Measurements from ENCODE around the gene KDM4C. TPM values are rescaled to one million over a fixed set of nuclear protein-coding genes. Genes with fewer than 3 reads are reported as not detected.

Gene KDM4C
- total RNA-seq, 2 experiments from 2014 or later = 51.5 to 60.3 TPM

- BruUV-seq (replicated peaks) = no TSS peak
- ChIA-PET CTCF (ENCODE audit: unreplicated experiment) (no interaction called here), POLR2A (interaction anchor here (0.6 to 0.9 kb wide), 2 partner anchors 336 to 1948 kb away, joined by 3 read pairs; no protein-coding TSS in a partner anchor)
- Histone ChIP-seq H3K9me2 (ENCODE audit: insufficient read depth, low read length) (no peaks in the 10 kb centered on the region), H3K4me2 (ENCODE audit: low read length) (no peak overlapping the region), H3K79me2 (ENCODE audit: insufficient read depth, low read depth, low read length) (no peaks in the 10 kb centered on the region), H3K27ac (ENCODE audit: low read depth, low read length, poor library complexity, severe bottlenecking) (no peak overlapping the region), H3K36me3 (ENCODE audit: insufficient read depth, low read length) (no peaks in the 10 kb centered on the region), H2AFZ (ENCODE audit: low read length) (no peak overlapping the region), H4K20me1 (ENCODE audit: insufficient read depth, low read length) (no peaks in the 10 kb centered on the region), H3K9me3 (ENCODE audit: low read length) (no peaks in the 10 kb centered on the region), H3K4me1 (ENCODE audit: insufficient read depth, low read length, poor library complexity, severe bottlenecking) (no peaks in the 10 kb centered on the region), H3K4me3 (ENCODE audit: low read depth, low read length, poor library complexity, severe bottlenecking) (no peak overlapping the region)
- DNase-seq (ENCODE audit: low spot score) = no peak
- intact Hi-C loops (cut with micrococcal nuclease; ENCODE audit: unreplicated experiment) = no loop called here
- no peak for TF ChIP-seq EZH2phosphoT487 (IDR thresholded peaks at IDR 0.05; ENCODE audit: borderline replicate concordance, low read depth, low read length)
These were observed 298.5 kb downstream of the KDM4C start for GRCh38 chr9:7056254-7056653.

- H2AFZ ChIP-seq (ENCODE audit: low read length) = no peak overlapping the region
- H3K9me2 ChIP-seq (ENCODE audit: insufficient read depth, low read length) = no peaks in the 10 kb centered on the region
- no TSS peak for BruUV-seq (replicated peaks)
- no peak overlapping the region for H3K4me2 ChIP-seq (ENCODE audit: low read length)
- no peaks in the 10 kb centered on the region for H4K20me1 ChIP-seq (ENCODE audit: insufficient read depth, low read length)
- no peaks in the 10 kb centered on the region for H3K79me2 ChIP-seq (ENCODE audit: insufficient read depth, low read depth, low read length)
- intact Hi-C loops (cut with micrococcal nuclease; ENCODE audit: unreplicated experiment) = no loop called here
- no peak overlapping the region for H3K4me3 ChIP-seq (ENCODE audit: low read depth, low read length, poor library complexity, severe bottlenecking)
- H3K4me1 ChIP-seq (ENCODE audit: insufficient read depth, low read length, poor library complexity, severe bottlenecking) = no peaks in the 10 kb centered on the region
- DNase-seq (ENCODE audit: low spot score) = no peak
- no peak for TF ChIP-seq CTCF (conservative IDR thresholded peaks at IDR 0.05; ENCODE audit: low read length)
- no peak for TF ChIP-seq EZH2phosphoT487 (IDR thresholded peaks at IDR 0.05; ENCODE audit: borderline replicate concordance, low read depth, low read length)
- POLR2A ChIA-PET = interaction anchor here (2.7 kb wide), 1 partner anchor 15 kb away, joined by 8 read pairs; no protein-coding TSS in a partner anchor
- H3K9me3 ChIP-seq (ENCODE audit: low read length) = no peaks in the 10 kb centered on the region
- CTCF ChIA-PET (ENCODE audit: unreplicated experiment) = no interaction called here
- no peak overlapping the region for H3K27ac ChIP-seq (ENCODE audit: low read depth, low read length, poor library complexity, severe bottlenecking)
- H3K36me3 ChIP-seq (ENCODE audit: insufficient read depth, low read length) = no peaks in the 10 kb centered on the region
These were observed 300.7 kb downstream of the KDM4C start for GRCh38 chr9:7058473-7058872.

- Histone ChIP-seq H4K20me1 (ENCODE audit: insufficient read depth, low read length) (no peaks in the 10 kb centered on the region), H3K9me3 (ENCODE audit: low read length) (no peaks in the 10 kb centered on the region), H3K4me3 (ENCODE audit: low read depth, low read length, poor library complexity, severe bottlenecking) (no peak overlapping the region), H3K4me1 (ENCODE audit: insufficient read depth, low read length, poor library complexity, severe bottlenecking) (no peaks in the 10 kb centered on the region), H3K4me2 (ENCODE audit: low read length) (no peak overlapping the region), H3K36me3 (ENCODE audit: insufficient read depth, low read length) (no peaks in the 10 kb centered on the region), H3K9me2 (ENCODE audit: insufficient read depth, low read length) (no peaks in the 10 kb centered on the region), H3K79me2 (ENCODE audit: insufficient read depth, low read depth, low read length) (no peaks in the 10 kb centered on the region), H2AFZ (ENCODE audit: low read length) (no peak overlapping the region), H3K27ac (ENCODE audit: low read depth, low read length, poor library complexity, severe bottlenecking) (no peak overlapping the region)
- intact Hi-C loops (cut with micrococcal nuclease; ENCODE audit: unreplicated experiment) = no loop called here
- no peak for DNase-seq (ENCODE audit: low spot score)
- TF ChIP-seq EZH2phosphoT487 (IDR thresholded peaks at IDR 0.05; ENCODE audit: borderline replicate concordance, low read depth, low read length) = no peak
- no peak for TF ChIP-seq CTCF (conservative IDR thresholded peaks at IDR 0.05; ENCODE audit: low read length)
- CTCF ChIA-PET (ENCODE audit: unreplicated experiment) = no interaction called here
- POLR2A ChIA-PET = interaction anchor here (2.0 kb wide), 1 partner anchor 10 kb away, joined by 6 read pairs; no protein-coding TSS in a partner anchor
- BruUV-seq (replicated peaks) = no TSS peak
These were observed 309.4 kb downstream of the KDM4C start for GRCh38 chr9:7067169-7067568.
